ENCODE data around the gene NXPE3. TPM values are rescaled to one million over a fixed set of nuclear protein-coding genes. Genes with fewer than 3 reads are reported as not detected.
A peak's percentile ranks its signal among the peaks of the same experiment; 100 is the strongest.

NXPE3 gene
- total RNA-seq, 1 experiment from 2014 or later = 15.9 TPM

DNA sequence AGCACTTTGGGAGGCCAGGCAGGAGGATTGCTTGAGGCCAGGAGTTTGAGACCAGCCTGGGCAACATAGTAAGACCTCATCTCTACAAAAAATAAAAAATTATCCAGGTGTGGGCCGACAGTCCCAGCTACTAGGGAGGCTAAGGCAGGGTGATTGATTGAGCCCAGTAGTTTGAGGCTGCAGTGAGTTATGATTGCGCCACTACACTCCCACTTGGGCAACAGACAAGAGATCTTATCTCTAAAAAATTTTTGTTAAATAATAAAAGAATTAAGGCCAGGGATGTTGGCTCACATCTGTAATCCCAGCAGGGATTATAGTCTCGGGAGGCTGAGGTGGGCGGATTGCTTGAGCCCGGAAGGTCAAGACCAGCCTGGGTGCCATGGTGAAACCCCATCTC lies 44.5 kb downstream of the NXPE3 start:
- Histone ChIP-seq H3K27ac (ENCODE audit: insufficient read length, low read depth, low read length) (no peak overlapping the region), H2BK5ac (ENCODE audit: insufficient read length, low read length) (no peak overlapping the region), H3K9me3 (ENCODE audit: control insufficient read depth, low read depth, low read length) (no peaks in the 10 kb centered on the region), H3K4me2 (ENCODE audit: insufficient read depth, insufficient read length, low read length) (no peak overlapping the region), H4K8ac (replicated peaks; ENCODE audit: insufficient read length, low read depth, low read length) (no peak overlapping the region), H2BK120ac (ENCODE audit: low read depth, low read length, poor library complexity, severe bottlenecking) (no peak overlapping the region), H4K91ac (ENCODE audit: insufficient read length, low read depth, low read length) (no peak overlapping the region), H3K79me1 (ENCODE audit: insufficient read depth, low read depth, low read length, poor library complexity, severe bottlenecking) (no peaks in the 10 kb centered on the region), H3K56ac (ENCODE audit: insufficient read length, low read depth, low read length) (no peak overlapping the region), H3K4me1 (ENCODE audit: insufficient read depth, low read length) (no peaks in the 10 kb centered on the region), H3T11ph (ENCODE audit: low read length) (no peak overlapping the region), H2BK12ac (ENCODE audit: insufficient read length, low read depth, low read length) (no peak overlapping the region), H2BK20ac (ENCODE audit: low read depth, low read length, poor library complexity, severe bottlenecking) (no peak overlapping the region), H2BK15ac (ENCODE audit: low read depth, low read length) (no peak overlapping the region), H3K18ac (ENCODE audit: insufficient read length, low read depth, low read length) (no peak overlapping the region), H3K4ac (ENCODE audit: low read depth, low read length) (no peak overlapping the region), H4K20me1 (ENCODE audit: control insufficient read depth, insufficient read depth, insufficient read length) (no peaks in the 10 kb centered on the region), H3K23me2 (ENCODE audit: insufficient read length, low read depth, low read length, poor library complexity, severe bottlenecking) (no peaks in the 10 kb centered on the region), H3K27me3 (ENCODE audit: insufficient read depth, low read length) (no peaks in the 10 kb centered on the region), H4K5ac (ENCODE audit: insufficient read length, low read depth, low read length) (no peak overlapping the region), H3K9ac (ENCODE audit: extremely low read depth, insufficient read length, low read length) (no peak overlapping the region), H3K23ac (ENCODE audit: insufficient read length, low read depth, low read length) (no peak overlapping the region), H3K79me2 (ENCODE audit: insufficient read depth, low read length) (no peaks in the 10 kb centered on the region), H3K14ac (ENCODE audit: insufficient read depth, low read length) (no peak overlapping the region), H2AFZ (ENCODE audit: low read length) (no peak overlapping the region), H2AK5ac (ENCODE audit: insufficient read length, low read length) (no peak overlapping the region)
- peak overlapping the region in 1 of 3 experiments; percentile 48; a peak in 2 of 7 replicates for H3K27ac Mint-ChIP-seq
- H3K4me3 Mint-ChIP-seq = no peak overlapping the region
- no CpG with 5 or more reads among the region's 5 CpGs for WGBS (ENCODE audit: extremely low coverage, insufficient read length, low lambda C conversion rate)
- peaks cover 12 to 16% of the 10 kb centered on the region in 2 experiments for H3K4me1 Mint-ChIP-seq
- TF ChIP-seq, protein P1, sequence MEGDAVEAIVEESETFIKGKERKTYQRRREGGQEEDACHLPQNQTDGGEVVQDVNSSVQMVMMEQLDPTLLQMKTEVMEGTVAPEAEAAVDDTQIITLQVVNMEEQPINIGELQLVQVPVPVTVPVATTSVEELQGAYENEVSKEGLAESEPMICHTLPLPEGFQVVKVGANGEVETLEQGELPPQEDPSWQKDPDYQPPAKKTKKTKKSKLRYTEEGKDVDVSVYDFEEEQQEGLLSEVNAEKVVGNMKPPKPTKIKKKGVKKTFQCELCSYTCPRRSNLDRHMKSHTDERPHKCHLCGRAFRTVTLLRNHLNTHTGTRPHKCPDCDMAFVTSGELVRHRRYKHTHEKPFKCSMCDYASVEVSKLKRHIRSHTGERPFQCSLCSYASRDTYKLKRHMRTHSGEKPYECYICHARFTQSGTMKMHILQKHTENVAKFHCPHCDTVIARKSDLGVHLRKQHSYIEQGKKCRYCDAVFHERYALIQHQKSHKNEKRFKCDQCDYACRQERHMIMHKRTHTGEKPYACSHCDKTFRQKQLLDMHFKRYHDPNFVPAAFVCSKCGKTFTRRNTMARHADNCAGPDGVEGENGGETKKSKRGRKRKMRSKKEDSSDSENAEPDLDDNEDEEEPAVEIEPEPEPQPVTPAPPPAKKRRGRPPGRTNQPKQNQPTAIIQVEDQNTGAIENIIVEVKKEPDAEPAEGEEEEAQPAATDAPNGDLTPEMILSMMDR (conservative IDR thresholded peaks at IDR 0.05) = no peak
- no peak for DNase-seq
- peaks cover 4 to 8% (median 8%) of the 10 kb centered on the region in 3 experiments; a peak in 6 of 7 replicates for H3K36me3 Mint-ChIP-seq (ENCODE audit: insufficient read depth in 1 of 3, low read depth in 3 of 3)
- no peaks in the 10 kb centered on the region for H3K9me3 Mint-ChIP-seq
- H3K27me3 Mint-ChIP-seq (ENCODE audit: low read depth) = no peaks in the 10 kb centered on the region
